ENCODE results near the gene RNF44. TPM values are rescaled to one million over a fixed set of nuclear protein-coding genes. Genes with fewer than 3 reads are reported as not detected.

Gene RNF44
- polyA plus RNA-seq, 3 donors from 2014 or later = 1.2 to 9.8 (median 2.0) TPM

DNA sequence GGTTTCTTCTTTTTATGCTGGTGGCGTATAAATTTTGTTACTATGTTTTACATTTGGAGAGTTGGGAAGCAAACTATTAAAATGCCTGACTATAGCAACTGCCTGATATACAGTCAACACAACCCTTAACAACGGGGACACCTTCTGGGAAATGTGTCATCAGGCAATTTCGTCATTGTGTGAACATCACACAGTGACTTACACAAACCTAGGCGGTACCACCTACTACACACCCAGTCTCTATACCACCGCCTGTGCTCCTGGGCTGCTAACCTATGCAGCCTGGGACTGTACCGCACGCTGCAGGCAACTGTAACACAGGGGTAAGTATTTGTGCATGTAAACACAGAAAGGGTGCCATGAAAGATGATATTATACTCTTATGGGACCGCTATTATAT, 10.6 kb upstream of the RNF44 start:
- peaks cover 37 to 38% of the 10 kb centered on the region in 2 donors for H3K4me1 Mint-ChIP-seq
- H3K27ac Mint-ChIP-seq = peak overlapping the region in 3 of 6 donors; percentile 19 to 74 (median 26)
- H3K36me3 Mint-ChIP-seq = no peaks in the 10 kb centered on the region
- H3K27me3 Mint-ChIP-seq (ENCODE audit: low read depth in 3 of 3) = peaks cover 0 to 2% (median 0%) of the 10 kb centered on the region in 3 donors
- H3K4me3 Mint-ChIP-seq = no peak overlapping the region
- H3K9me3 Mint-ChIP-seq = no peaks in the 10 kb centered on the region
- no peak for DNase-seq

DNA sequence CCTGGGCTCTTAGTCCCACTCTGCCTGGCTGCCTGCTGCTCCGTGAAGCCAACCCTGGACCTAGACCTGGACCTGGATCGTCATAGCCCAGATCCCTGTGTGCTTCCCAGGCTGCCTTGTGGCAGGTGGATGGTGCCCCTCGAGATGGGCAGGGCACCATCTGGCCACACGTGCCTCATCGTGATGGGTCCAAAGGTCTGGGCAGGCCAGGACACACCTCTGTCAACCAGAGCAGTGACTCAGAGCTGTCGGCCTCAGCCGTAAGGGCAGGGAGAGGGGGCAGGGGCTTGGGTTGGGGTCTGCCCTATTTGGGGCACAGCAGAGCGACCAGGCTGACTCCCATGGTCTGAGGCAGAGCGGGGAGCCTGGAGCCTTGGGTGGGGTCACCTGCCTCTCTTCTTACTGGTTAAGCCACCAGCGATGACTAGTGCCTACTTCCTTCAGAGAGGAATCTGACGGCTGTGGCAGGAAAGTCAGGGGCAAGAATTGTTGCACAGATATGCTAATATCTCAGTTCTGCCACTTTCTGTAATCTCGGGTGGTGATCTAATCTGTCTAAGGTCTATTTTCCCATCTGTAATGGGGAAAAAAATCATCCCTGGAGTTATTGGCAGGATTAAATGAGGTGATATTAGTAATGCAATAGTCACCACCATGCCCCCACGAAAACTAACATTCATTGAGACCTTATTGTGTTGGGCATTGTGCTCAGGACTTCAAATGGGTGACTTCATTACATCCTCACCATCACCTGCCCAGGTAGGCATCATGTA, 8.7 kb upstream of the RNF44 start:
- Mint-ChIP-seq H3K27ac (peak overlapping the region in 2 of 6 donors; percentile 43 to 49), H3K9me3 (no peaks in the 10 kb centered on the region)
- no peak for DNase-seq

DNA sequence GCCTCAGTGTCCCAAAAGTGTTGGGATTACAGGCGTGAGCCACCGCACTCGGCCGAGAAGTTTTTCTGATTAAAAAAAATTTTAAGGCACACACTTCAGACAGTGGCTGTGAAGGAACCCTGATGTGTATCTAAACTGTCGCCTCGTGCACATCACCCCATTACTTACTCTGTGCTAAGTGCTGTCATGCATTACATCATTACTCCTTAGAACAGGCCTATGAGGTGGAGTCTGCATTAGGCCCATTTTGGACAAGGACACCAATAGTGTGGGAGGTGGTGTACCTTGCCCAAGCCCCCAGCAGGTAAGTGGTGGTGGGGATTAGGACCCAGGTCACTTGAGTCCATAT, 8.2 kb upstream of the RNF44 start:
- peak overlapping the region in 2 of 6 donors; percentile 43 to 97 for H3K27ac Mint-ChIP-seq
- peaks cover 51 to 55% of the 10 kb centered on the region in 2 donors for H3K4me1 Mint-ChIP-seq
- peaks cover 5 to 15% (median 6%) of the 10 kb centered on the region in 3 donors for H3K27me3 Mint-ChIP-seq (ENCODE audit: low read depth in 3 of 3)
- no peaks in the 10 kb centered on the region for H3K36me3 Mint-ChIP-seq
- DNase-seq = no peak
- H3K9me3 Mint-ChIP-seq = no peaks in the 10 kb centered on the region
- H3K4me3 Mint-ChIP-seq = peak overlapping the region in 1 of 5 donors; percentile 10

More for the DNA sequence above, 8.7 kb upstream of the RNF44 start:
- Mint-ChIP-seq H3K36me3 (no peaks in the 10 kb centered on the region), H3K4me3 (no peak overlapping the region), H3K27me3 (ENCODE audit: low read depth in 3 of 3) (peaks cover 5 to 15% (median 6%) of the 10 kb centered on the region in 3 donors), H3K4me1 (peaks cover 48 to 55% of the 10 kb centered on the region in 2 donors)

DNA sequence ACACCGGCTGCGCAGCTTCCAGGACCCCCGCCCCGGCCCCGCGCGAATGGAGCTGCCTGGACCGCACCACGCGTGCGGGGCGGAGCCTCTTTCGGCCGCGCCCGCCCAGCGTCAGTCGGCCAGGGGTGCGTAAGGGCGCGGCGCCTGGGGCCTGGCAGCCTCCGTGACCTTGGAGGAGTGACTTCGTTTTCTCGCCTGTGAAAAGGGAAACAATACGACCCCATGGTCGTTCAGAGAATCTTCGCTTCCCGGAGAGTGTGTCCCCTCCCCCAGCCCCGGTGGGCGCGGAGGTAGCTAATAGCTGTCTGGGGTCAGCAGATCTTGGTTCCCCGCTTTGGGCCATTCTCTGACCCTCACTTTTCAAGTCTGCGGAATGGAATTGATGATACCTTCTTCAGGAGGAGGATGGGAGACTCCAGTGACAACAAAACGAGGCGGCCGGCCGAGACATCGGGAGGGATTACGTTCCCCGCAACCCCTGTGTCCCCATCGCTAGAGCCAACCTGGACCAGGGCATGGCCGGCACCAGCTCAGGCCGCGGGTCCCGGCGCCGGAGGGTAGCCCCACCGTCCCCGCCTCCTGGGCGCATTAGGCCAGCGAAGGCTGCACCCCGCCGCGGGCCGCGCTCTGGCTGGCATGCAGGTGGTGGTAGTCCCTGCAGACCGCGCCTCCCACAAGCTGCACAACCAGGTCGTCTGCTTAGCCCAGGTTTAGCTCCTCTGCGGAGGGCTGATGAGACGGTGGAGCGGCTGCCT, 6.4 kb upstream of the RNF44 start:
- peaks cover 64 to 70% of the 10 kb centered on the region in 2 donors for H3K4me1 Mint-ChIP-seq
- peaks cover 5 to 15% (median 6%) of the 10 kb centered on the region in 3 donors for H3K27me3 Mint-ChIP-seq (ENCODE audit: low read depth in 3 of 3)
- peak overlapping the region; percentile 91 to 95 (median 92) for H3K4me3 Mint-ChIP-seq
- peak overlapping the region; percentile 93 to 98 (median 97) for H3K27ac Mint-ChIP-seq
- no peaks in the 10 kb centered on the region for H3K36me3 Mint-ChIP-seq
- no peaks in the 10 kb centered on the region for H3K9me3 Mint-ChIP-seq
- peak; percentile 72 to 77 (median 75) for DNase-seq

DNA sequence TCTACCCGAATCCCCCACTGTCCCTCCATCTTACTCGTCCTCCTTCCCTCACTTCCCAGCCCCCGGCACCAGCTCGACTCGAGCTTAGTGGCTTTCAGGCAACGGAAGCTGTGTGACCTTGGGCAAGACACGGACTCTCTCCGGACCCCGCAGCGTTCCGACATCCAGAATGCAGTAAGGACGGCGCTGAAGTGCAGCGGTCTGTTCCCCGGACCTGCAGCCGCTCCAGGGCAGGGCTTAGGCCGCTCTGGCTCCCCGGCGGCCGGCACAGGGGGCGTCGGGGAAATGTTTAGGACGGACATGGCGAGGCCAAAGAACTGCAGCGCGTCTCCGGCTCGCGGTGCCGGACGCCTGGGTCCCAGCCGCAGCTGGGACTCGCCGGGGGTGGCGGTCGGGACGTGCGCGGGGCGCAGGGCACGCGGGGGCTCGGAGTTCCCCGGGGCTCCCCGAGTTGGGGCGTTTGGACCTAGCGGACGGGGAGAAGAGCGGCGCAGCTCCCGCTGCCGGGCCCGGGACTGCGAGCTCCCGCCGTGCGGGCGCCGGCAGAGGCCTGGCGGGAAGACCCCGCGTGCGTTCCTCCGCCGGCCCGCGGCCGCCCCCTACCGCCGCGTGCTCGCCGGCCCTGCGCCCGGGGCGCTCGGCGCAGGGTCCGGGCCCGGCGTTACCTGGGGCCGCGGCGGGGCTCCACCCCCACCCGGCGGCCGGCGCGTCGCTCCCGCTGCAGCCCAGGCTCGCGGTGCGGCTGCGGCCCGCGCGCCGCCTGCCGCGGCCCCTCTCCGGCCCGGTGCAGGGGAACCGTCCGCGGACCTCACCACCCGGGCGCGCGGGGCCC, 5.6 kb upstream of the RNF44 start:
- peaks cover 6 to 17% (median 7%) of the 10 kb centered on the region in 3 donors for H3K27me3 Mint-ChIP-seq (ENCODE audit: low read depth in 3 of 3)
- H3K4me3 Mint-ChIP-seq = peak overlapping the region; percentile 85 to 95 (median 92)
- no peaks in the 10 kb centered on the region for H3K36me3 Mint-ChIP-seq
- peaks cover 72 to 78% of the 10 kb centered on the region in 2 donors for H3K4me1 Mint-ChIP-seq
- DNase-seq = peak; percentile 50 to 60 (median 53)
- H3K27ac Mint-ChIP-seq = peak overlapping the region; percentile 97 to 100 (median 98)
- no peaks in the 10 kb centered on the region for H3K9me3 Mint-ChIP-seq

DNA sequence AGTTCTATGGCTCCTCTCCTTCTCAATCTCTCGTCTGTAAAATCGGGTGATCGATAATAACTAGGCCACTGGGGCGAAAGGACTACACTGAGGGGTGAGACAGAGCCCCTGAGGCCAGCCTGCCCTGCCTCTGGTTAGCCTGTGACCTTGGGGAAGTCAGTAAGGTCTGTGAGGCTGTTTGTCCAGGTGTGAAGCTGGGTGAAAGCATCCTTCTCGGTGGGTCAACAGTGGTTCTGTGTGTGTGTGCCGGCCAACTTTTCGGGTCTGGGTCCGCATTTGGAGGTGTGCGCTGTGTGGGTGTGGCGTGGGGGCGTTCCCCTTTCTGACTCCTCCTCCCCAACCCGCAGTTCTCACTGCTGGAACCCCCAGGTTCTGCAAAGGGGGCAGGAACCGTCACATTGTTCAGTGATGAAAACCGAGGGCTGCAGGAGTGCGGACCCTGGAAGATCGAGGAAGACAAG, 5.0 kb upstream of the RNF44 start:
- peak overlapping the region; percentile 97 to 100 (median 98) for H3K27ac Mint-ChIP-seq
- H3K27me3 Mint-ChIP-seq (ENCODE audit: low read depth in 3 of 3) = peaks cover 13 to 23% (median 14%) of the 10 kb centered on the region in 3 donors
- H3K9me3 Mint-ChIP-seq = no peaks in the 10 kb centered on the region
- no peaks in the 10 kb centered on the region for H3K36me3 Mint-ChIP-seq
- peak; percentile 45 to 60 (median 55) for DNase-seq
- peaks cover 73 to 75% of the 10 kb centered on the region in 2 donors for H3K4me1 Mint-ChIP-seq
- H3K4me3 Mint-ChIP-seq = peak overlapping the region; percentile 85 to 95 (median 87)

DNA sequence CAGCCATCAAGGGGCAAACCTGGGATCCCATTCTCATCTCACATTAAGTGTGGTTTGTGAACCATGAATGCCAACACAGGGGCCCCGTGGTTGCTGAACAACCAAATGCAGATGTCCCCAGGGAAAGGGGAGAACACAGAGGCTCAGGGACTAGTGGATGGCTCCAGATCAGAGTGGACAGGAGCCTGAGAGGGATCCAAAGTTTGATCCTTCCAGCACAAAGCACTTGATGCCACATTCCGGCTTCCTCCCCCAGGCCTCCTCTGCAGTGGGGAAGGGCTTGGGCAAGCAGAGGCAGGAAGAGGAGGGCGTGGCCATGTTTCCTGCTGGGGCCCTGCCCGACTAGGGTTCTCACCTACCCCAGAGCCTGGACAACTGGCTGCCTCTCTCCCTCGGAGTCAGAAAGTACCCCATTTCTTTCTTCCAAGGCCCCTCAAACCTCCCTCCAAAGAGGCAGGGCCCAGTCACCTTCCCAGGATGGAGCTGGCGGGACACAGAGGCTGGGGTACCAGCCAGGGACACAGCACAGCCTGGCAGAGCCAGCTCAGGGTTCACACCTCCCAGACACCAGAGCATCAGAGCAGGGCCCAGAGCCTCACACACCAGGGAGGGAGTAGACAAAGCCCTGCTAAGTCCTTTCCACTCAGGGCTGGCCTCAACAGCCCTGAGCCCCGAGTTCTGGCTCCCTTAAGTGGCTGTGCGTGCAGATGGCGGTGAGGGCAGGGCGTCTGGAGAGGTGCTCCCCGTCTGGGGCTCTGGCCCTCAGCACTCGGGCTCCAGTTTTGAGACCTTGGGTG, 4.3 kb upstream of the RNF44 start:
- no peaks in the 10 kb centered on the region for H3K9me3 Mint-ChIP-seq
- H3K4me1 Mint-ChIP-seq = peaks cover 73 to 75% of the 10 kb centered on the region in 2 donors

DNA sequence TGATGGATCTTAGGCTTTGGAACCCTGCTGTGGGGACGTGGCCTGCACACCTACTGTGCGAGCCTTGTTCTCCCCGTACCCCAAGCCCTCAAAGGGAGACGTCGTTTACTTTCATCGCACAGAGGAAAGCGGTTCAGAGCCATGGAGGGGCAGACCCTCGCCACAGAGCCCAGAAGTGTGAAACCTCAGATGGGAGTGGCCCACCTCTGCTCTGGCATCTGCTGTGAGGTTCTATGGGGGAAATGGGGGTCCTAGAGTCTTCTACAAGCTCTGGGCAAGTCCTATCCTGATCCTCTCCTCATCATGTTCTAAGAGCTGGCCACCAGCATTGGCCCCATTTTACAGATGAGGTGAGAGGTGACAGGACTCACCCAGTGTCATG, 3.7 kb upstream of the RNF44 start:
- Mint-ChIP-seq H3K27me3 (ENCODE audit: low read depth in 3 of 3) (peaks cover 19 to 31% (median 21%) of the 10 kb centered on the region in 3 donors), H3K27ac (peak overlapping the region; percentile 97 to 100 (median 98)), H3K9me3 (no peaks in the 10 kb centered on the region), H3K4me3 (peak overlapping the region; percentile 85 to 95 (median 87)), H3K36me3 (no peaks in the 10 kb centered on the region), H3K4me1 (peaks cover 69 to 75% of the 10 kb centered on the region in 2 donors)
- peak; percentile 73 to 77 (median 74) for DNase-seq

More for the DNA sequence above, 4.3 kb upstream of the RNF44 start:
- no peaks in the 10 kb centered on the region for H3K36me3 Mint-ChIP-seq
- H3K4me3 Mint-ChIP-seq = peak overlapping the region; percentile 85 to 95 (median 87)
- peak; percentile 74 to 79 (median 75) for DNase-seq
- peak overlapping the region; percentile 97 to 100 (median 98) for H3K27ac Mint-ChIP-seq
- H3K27me3 Mint-ChIP-seq (ENCODE audit: low read depth in 3 of 3) = peaks cover 16 to 26% (median 19%) of the 10 kb centered on the region in 3 donors

DNA sequence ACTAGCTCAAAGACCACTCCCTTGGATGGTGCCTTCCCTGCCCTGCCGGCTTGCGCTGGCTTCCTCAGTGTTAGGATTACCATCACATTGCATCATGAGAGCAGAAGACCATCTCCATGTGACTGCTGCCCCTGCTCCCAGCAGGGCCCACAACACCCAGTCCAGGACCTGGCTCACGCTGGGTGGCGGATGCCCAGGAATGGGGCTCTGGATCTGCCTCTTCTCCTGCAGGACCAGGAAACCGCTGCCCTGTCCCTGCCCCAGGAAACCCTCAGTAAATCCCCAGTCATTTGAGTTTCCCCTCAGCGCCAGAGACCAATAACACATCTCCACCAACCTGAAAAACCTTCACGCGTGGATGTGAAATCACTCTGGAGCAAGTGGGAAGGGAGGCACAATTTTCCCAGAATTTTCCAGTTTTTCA, 3.3 kb upstream of the RNF44 start:
- no peaks in the 10 kb centered on the region for H3K36me3 Mint-ChIP-seq
- H3K4me1 Mint-ChIP-seq = peaks cover 69 to 73% of the 10 kb centered on the region in 2 donors
- H3K4me3 Mint-ChIP-seq = peak overlapping the region; percentile 85 to 95 (median 87)
- no peak for DNase-seq
- peaks cover 21 to 36% (median 24%) of the 10 kb centered on the region in 3 donors for H3K27me3 Mint-ChIP-seq (ENCODE audit: low read depth in 3 of 3)
- H3K27ac Mint-ChIP-seq = peak overlapping the region; percentile 97 to 100 (median 98)
- no peaks in the 10 kb centered on the region for H3K9me3 Mint-ChIP-seq

DNA sequence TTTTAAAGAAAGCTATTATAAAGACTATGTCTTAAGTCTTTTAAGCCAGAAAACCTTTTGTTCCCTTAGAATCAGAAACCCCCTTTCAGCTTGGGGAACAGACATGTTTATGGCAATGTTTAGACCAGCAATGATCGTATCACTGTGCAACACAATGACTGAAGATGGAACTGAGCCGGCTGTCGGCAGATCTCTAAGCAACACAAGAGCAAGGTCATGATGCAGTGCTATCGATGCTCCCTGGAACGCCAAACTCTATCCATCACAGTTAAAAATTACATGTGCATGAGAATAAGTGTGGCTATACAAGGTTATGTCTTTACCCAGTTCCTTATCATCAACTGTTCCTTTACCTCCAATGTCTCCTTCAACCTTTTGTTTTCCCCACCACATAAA, 1.8 kb upstream of the RNF44 start:
- H3K4me1 Mint-ChIP-seq = peaks cover 70 to 73% of the 10 kb centered on the region in 2 donors
- peaks cover 22 to 41% (median 29%) of the 10 kb centered on the region in 3 donors for H3K27me3 Mint-ChIP-seq (ENCODE audit: low read depth in 3 of 3)
- no peaks in the 10 kb centered on the region for H3K9me3 Mint-ChIP-seq

DNA sequence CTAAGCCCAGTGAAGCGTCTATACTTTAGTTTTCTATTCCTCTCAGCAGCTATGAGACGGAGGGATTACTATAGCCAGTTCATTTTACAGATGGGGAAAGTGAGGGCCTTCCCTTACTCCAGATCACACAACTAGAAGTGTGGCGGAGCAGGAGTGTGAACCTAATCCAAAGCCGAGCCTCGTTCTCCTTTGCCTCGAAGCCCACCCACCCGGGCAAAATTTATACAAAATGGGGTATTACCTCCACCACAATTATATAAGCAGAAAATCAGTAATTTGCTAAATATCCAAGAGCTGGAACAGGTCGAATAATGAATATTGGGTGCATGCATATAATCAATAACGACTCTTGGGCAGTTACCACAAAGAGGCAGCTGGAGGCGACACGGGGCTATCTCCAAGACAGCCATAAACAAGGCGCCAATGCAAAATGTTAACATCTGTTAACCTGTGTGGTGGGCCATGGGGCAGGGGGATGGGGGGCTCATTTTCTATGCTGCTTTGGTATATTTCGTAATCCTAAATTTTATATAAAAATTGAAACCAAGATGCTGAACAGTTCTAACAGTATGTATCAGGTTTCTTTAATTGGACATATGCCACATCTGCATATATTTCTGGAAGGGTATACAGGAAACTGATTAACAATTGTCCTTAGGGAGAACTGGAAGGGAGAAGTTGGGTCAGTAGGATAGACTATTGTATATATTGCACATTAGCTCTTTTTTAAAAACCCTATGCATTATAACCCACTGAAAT, 1.2 kb upstream of the RNF44 start:
- Mint-ChIP-seq H3K4me3 (peak overlapping the region; percentile 83 to 100 (median 98)), H3K36me3 (peaks cover 4 to 14% (median 6%) of the 10 kb centered on the region in 3 donors), H3K9me3 (no peaks in the 10 kb centered on the region), H3K4me1 (peaks cover 72 to 74% of the 10 kb centered on the region in 2 donors), H3K27ac (peak overlapping the region; percentile 94 to 100 (median 100)), H3K27me3 (ENCODE audit: low read depth in 3 of 3) (peaks cover 22 to 46% (median 30%) of the 10 kb centered on the region in 3 donors)
- DNase-seq = no peak

More for the DNA sequence above, 1.8 kb upstream of the RNF44 start:
- peaks cover 0 to 8% (median under 1%) of the 10 kb centered on the region in 3 donors for H3K36me3 Mint-ChIP-seq
- H3K27ac Mint-ChIP-seq = peak overlapping the region; percentile 94 to 100 (median 100)
- H3K4me3 Mint-ChIP-seq = peak overlapping the region in 2 of 5 donors; percentile 30 to 38
- DNase-seq = no peak

Measured in immature natural killer cell (primary cell).